GM18508 (cell line): ENCODE measurements around the gene IRF3.

Experiments
- ATAC-seq: cut with Tn5 transposase; IDR thresholded peaks from one replicate; pipeline ENCODE4 v1.9.1; 2021; ENCODE audit warnings: moderate number of reproducible peaks; ENCODE audit not compliant: insufficient read depth, unreplicated experiment

The IRF3 gene

GRCh38 chr19:49665351-49666119 is at the start of gene IRF3, which contains the start of gene BCL2L12:
IRF3 (minus strand) TSS chr19:49665857; CDS start chr19:49664838, 1,019 bp downstream.
BCL2L12 (plus strand) TSS chr19:49665933; CDS start chr19:49666693, 760 bp downstream.
- peak; percentile 72 for ATAC-seq

GRCh38 chr19:49713236-49713845 is 47.7 kb upstream of the IRF3 start:
- no peak for ATAC-seq

GRCh38 chr19:49712397-49712859 is 46.8 kb upstream of the IRF3 start:
- ATAC-seq = no peak

GRCh38 chr19:49710372-49710951 is 44.8 kb upstream of the IRF3 start:
- ATAC-seq = no peak

GRCh38 chr19:49705919-49706318 is 40.3 kb upstream of the IRF3 start:
- ATAC-seq = no peak

- no peak for ATAC-seq
Measured at GRCh38 chr19:49704888-49705642, 39.4 kb upstream of the IRF3 start.

GRCh38 chr19:49701271-49701786 is 35.7 kb upstream of the IRF3 start:
- ATAC-seq = no peak

- ATAC-seq = no peak
Measured at GRCh38 chr19:49700563-49700962, 34.9 kb upstream of the IRF3 start.

- no peak for ATAC-seq
Measured at GRCh38 chr19:49699364-49699763, 33.7 kb upstream of the IRF3 start.

- ATAC-seq = no peak
Measured at GRCh38 chr19:49696865-49697264, 31.2 kb upstream of the IRF3 start.

GRCh38 chr19:49696115-49696514 is 30.5 kb upstream of the IRF3 start:
- no peak for ATAC-seq

- ATAC-seq = no peak
Measured at GRCh38 chr19:49692147-49692506, 26.5 kb upstream of the IRF3 start.

- ATAC-seq = no peak
Measured at GRCh38 chr19:49691243-49692146, 25.8 kb upstream of the IRF3 start.

- no peak for ATAC-seq
Measured at GRCh38 chr19:49690656-49691242, 25.1 kb upstream of the IRF3 start, which contains the start of gene CPT1C. CPT1C (plus strand) TSS chr19:49691116; CDS start chr19:49692253, 1,137 bp downstream.

GRCh38 chr19:49690079-49690655 is 24.5 kb upstream of the IRF3 start:
- ATAC-seq = no peak

- ATAC-seq = no peak
Measured at GRCh38 chr19:49689133-49690078, 23.7 kb upstream of the IRF3 start, which contains the start of gene ADM5. ADM5 (plus strand) TSS chr19:49689594; CDS start chr19:49689838, 244 bp downstream.

GRCh38 chr19:49688531-49689132 is 23.0 kb upstream of the IRF3 start:
- ATAC-seq = no peak
